ENCODE data around the gene GNAS-AS1.

The GNAS-AS1 gene

DNA sequence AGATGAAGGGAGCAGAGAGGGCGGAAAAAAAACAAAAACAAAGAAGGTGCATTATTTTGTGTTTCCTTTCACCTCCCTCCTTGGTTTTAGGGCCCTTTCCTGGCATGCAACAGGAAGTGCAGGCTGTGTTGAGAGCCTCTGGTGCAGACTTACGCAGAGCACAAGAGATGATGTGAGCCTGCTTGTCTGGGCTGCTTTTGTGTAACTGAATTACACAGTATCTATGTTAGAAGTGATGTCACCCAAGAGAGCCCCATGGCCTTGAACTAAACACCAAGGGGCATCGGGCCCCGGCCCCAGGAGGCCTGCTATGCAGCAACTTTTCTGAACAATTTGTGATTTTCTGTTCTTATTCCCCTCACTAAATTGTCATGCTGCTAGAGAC is 27.3 kb upstream of the GNAS-AS1 start:
- TF ChIP-seq, protein P1, sequence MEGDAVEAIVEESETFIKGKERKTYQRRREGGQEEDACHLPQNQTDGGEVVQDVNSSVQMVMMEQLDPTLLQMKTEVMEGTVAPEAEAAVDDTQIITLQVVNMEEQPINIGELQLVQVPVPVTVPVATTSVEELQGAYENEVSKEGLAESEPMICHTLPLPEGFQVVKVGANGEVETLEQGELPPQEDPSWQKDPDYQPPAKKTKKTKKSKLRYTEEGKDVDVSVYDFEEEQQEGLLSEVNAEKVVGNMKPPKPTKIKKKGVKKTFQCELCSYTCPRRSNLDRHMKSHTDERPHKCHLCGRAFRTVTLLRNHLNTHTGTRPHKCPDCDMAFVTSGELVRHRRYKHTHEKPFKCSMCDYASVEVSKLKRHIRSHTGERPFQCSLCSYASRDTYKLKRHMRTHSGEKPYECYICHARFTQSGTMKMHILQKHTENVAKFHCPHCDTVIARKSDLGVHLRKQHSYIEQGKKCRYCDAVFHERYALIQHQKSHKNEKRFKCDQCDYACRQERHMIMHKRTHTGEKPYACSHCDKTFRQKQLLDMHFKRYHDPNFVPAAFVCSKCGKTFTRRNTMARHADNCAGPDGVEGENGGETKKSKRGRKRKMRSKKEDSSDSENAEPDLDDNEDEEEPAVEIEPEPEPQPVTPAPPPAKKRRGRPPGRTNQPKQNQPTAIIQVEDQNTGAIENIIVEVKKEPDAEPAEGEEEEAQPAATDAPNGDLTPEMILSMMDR (conservative IDR thresholded peaks at IDR 0.05; ENCODE audit: low read depth, low read length) = no peak
- no peak overlapping the region for H3K4me3 ChIP-seq (ENCODE audit: low read depth, low read length)
- DNase-seq (ENCODE audit: low read depth) = no peak

DNA sequence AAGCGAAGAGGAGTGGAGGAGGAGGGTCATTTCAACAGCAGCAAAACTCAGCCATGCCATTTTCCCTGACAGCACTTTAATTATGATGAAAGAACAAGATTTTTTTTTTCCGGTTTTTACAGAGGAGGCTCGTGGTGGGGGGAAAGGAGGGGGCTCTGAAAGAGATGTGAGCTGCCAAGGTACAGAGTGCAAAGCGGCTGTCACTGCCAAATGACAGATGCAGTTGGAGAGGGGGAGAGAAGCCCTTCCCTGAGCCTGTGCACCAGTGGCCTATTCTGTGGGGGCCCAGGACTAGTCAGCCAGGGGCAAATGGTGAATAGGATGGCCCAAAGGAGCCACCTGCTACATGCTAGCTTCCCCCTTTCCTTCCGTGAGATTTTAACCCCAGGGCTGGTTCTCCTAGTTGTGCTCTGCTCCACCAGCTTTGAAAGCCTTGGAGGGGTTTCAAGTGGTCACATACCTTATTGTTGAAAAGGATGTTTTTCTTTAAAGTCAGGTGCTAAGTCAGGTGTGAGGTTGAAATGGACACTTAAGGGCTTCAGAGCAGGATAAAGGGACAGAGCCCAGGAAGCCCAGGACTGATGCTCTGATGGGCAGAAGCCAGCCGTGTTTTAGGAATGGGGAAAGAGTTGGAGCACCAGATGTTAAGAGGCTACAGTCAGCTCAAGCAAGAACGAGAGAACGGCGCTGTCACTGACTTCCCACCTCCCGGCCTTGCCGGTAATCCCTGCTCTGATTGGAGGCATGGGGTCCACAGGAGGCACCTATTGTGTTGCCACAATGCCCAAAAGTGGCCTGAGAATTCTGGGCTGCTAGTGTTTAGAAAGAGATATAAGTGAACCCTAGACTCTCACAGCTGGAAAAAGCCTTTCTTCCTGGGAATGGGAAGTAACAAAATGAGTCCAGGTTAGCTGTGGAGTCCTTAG is 26.6 kb upstream of the GNAS-AS1 start:
- no peak overlapping the region for H3K4me3 ChIP-seq (ENCODE audit: low read depth, low read length)
- TF ChIP-seq, protein P1 (conservative IDR thresholded peaks at IDR 0.05; ENCODE audit: low read depth, low read length) = no peak

DNA sequence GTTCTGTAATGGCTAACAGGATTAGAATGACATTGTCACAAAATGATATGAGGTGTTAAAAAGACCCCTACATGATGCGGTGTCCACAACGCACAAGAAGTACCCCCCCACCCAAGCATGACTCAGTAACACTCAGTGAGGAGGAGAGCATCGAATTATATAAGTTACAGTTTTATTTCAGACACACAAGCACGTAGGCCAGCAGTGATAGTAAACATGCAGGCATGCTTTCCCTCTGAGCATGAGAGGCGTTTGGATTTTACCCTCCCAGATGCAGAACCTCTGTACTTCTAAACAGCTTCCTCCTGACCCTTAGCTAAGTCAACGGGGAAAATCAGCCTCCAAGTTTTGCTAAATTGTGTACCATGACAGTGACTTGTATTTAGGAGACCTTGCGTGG is 25.7 kb upstream of the GNAS-AS1 start:
- no peak for DNase-seq (ENCODE audit: low read depth)
- TF ChIP-seq, protein P1 (conservative IDR thresholded peaks at IDR 0.05; ENCODE audit: low read depth, low read length) = no peak

More for the DNA sequence above, 26.6 kb upstream of the GNAS-AS1 start:
- DNase-seq (ENCODE audit: low read depth) = no peak

DNA sequence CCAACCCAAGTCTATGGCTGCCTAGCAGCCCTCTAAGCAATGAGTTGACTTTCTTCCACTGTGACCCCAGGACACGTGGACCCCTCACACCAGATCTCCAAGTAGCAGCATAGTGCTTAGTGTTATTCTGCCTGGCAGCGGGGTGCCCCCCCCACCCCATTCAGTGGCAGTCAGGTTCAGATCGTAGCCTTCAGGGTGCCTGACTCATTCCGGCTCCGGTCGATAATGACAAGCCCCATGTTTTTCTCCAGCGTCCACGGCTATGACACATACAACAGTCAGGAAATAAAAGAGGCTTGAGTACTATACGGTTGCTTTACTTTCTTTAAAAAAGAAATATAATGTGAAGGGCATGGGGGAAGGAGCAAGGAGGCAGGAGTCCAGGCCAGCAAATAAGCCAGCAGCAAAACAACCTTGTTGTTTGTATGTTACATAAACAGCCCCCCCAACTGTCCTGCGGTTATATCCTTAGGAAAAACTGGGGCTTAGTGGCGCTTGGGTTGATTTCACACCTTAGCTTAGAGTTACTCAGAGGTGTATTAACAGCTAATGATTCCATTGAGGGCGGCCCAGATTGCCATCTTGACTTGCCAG is 24.9 kb upstream of the GNAS-AS1 start:
- no peak overlapping the region for H3K4me3 ChIP-seq (ENCODE audit: low read depth, low read length)
- TF ChIP-seq, protein P1 (conservative IDR thresholded peaks at IDR 0.05; ENCODE audit: low read depth, low read length) = no peak
- DNase-seq (ENCODE audit: low read depth) = no peak

More for the DNA sequence above, 25.7 kb upstream of the GNAS-AS1 start:
- H3K4me3 ChIP-seq (ENCODE audit: low read depth, low read length) = no peak overlapping the region

DNA sequence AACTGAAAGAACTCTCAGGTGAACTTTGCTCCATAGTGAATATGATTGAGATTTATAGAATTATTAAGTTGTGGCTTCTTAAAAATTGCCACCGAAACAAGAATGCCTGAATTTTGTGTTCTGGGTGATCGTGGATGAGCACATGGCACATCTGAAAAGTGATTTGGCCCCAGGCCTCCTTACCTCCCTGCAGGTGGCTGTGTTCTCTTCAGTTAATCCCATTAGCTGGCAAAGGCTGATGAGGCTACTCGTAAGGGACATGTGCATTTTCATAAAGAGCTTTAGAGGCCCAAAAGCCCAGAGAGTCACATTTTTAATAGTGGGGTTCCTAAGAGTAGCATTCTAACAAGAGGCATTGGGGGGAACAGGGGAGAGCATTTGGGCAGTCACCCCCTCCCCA is 24.4 kb upstream of the GNAS-AS1 start:
- TF ChIP-seq, protein P1 (conservative IDR thresholded peaks at IDR 0.05; ENCODE audit: low read depth, low read length) = no peak
- H3K4me3 ChIP-seq (ENCODE audit: low read depth, low read length) = no peak overlapping the region
- no peak for DNase-seq (ENCODE audit: low read depth)

DNA sequence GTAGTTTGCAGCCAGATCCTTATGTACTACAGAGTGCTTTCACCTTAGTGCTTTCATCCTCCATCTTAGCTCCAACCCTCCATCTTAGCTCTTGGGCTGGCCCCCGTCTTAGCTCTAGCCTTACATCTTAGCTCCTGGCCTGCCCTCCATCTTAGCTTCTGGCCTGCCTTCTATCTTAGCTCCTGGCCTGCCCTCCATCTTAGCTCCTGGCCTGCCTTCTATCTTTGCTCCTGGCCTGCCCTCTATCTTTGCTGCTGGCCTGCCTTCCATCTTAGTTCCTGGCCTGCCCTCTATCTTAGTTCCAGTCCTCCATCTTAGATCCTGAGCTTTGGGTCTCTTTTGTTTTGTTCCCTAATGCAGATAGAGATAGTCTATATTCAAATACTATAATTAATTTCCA is 23.8 kb upstream of the GNAS-AS1 start:
- TF ChIP-seq, protein P1 (conservative IDR thresholded peaks at IDR 0.05; ENCODE audit: low read depth, low read length) = no peak
- no peak for DNase-seq (ENCODE audit: low read depth)
- H3K4me3 ChIP-seq (ENCODE audit: low read depth, low read length) = no peak overlapping the region
